K562 (cell line): ENCODE measurements around the gene HSD17B2. TPM values are rescaled to one million over a fixed set of nuclear protein-coding genes. Genes with fewer than 3 reads are reported as not detected.

ENCODE experiments used
- ATAC-seq: fragments of 200-7000 bp; cut with Tn5 transposase; 3 replicates; pipeline ENCODE4 v1.9.1; 2020; ENCODE audit warnings: moderate library complexity
- BruUV-seq: library from RNA; stranded (reverse); fragments of 400-500 nt; replicated peaks from 2 replicates; lab custom pipeline; 2021; lab: Mats Ljungman, UMichigan
- CTCF ChIA-PET: fragments of 300-600 bp; formaldehyde crosslinking; extraction: SDS; loops from one replicate; lab custom pipeline; 2021; ENCODE audit warnings: low intra/inter-chr PET ratio; lab: Yijun Ruan, JAX
- POLR2A ChIA-PET: fragments of 300-600, 350-650 bp; sonication (Branson Sonifier 250); formaldehyde crosslinking; extraction: SDS; loops from one replicate; lab custom pipeline; 2021; ENCODE audit warnings: antibody characterized with exemption, inconsistent platforms; lab: Yijun Ruan, JAX
- DNase-seq, 4 experiments: peaks; one replicate each; pipeline versions ENCODE4 v3.0.0 to v3.0.0-alpha.2; 2011 to 2018; ENCODE audit warnings: low spot score in 3 of 4, mixed read lengths in 3 of 4; ENCODE audit errors: extremely low read depth in 1 of 4
- FAIRE-seq: peaks from 2 replicates; lab custom pipeline; 2011; peaks lifted over from hg19 to GRCh38; lab: Jason Lieb, UNC
- H2AFZ ChIP-seq: 2 replicates; pipeline ENCODE4 v1.6.0; 2011; ENCODE audit warnings: low read depth, low read length, control low read depth, inconsistent platforms
- H3K27ac ChIP-seq: fragments of 200-600 bp; 3 replicates; pipeline ENCODE4 v1.8.0; 2011; ENCODE audit warnings: low read depth, mild to moderate bottlenecking, control low read depth, inconsistent platforms, low read length, moderate library complexity, mixed read lengths; ENCODE audit errors: extremely low read depth
- H3K27me3 ChIP-seq, 2 experiments: fragments of 300-600 bp in 1 of 2; 2 replicates in 1 of 2; 3 replicates in 1 of 2; pipeline versions ENCODE4 v1.6.0 to v1.8.0; 2011; ENCODE audit warnings: inconsistent platforms in 2 of 2, low read length in 2 of 2, mild to moderate bottlenecking in 1 of 2, mixed read lengths in 1 of 2, moderate library complexity in 1 of 2; ENCODE audit not compliant: control insufficient read depth in 2 of 2, insufficient read depth in 2 of 2
- H3K36me3 ChIP-seq: fragments of 300-600 bp; 3 replicates; pipeline ENCODE4 v1.8.0; 2011; ENCODE audit warnings: mild to moderate bottlenecking, low read length, inconsistent platforms; ENCODE audit not compliant: control insufficient read depth, insufficient read depth
- H3K4me1 ChIP-seq, 2 experiments: fragments of 200-600 bp in 1 of 2; replicated peaks in 1 of 2; 2 replicates in 1 of 2; 3 replicates in 1 of 2; pipeline versions ENCODE4 v1.5.1 to v1.8.0; 2011; ENCODE audit warnings: inconsistent platforms in 2 of 2, low read length in 2 of 2, mild to moderate bottlenecking in 1 of 2, mixed read lengths in 1 of 2, moderate library complexity in 1 of 2; ENCODE audit not compliant: control insufficient read depth in 2 of 2, insufficient read depth in 2 of 2
- H3K4me2 ChIP-seq: 2 replicates; pipeline ENCODE4 v1.6.1; 2011; ENCODE audit warnings: low read length, control low read depth, inconsistent platforms, mixed read lengths; ENCODE audit not compliant: insufficient read depth
- H3K4me3 ChIP-seq: fragments of 200-600 bp; sonication (generic), shearing (Covaris generic); 2 replicates; pipeline ENCODE4 v1.5.1; 2016; ENCODE audit warnings: control low read depth, inconsistent platforms
- H3K79me2 ChIP-seq: fragments of 200-600 bp; 3 replicates; pipeline ENCODE4 v1.8.0; 2011; ENCODE audit warnings: low read length, inconsistent platforms; ENCODE audit not compliant: control insufficient read depth, insufficient read depth
- H3K9ac ChIP-seq, 2 experiments: 2 replicates each; pipeline versions ENCODE4 v1.6.0 to v1.6.1; 2011; ENCODE audit warnings: low read depth in 2 of 2, low read length in 2 of 2, control low read depth in 1 of 2, inconsistent platforms in 1 of 2, mild to moderate bottlenecking in 1 of 2, mixed read lengths in 1 of 2; ENCODE audit not compliant: insufficient read depth in 1 of 2
- H3K9me1 ChIP-seq: one replicate; pipeline ENCODE4 v1.6.0; 2011; ENCODE audit warnings: inconsistent platforms, mild to moderate bottlenecking, low read length, moderate library complexity; ENCODE audit not compliant: control insufficient read depth, insufficient read depth
- H3K9me3 ChIP-seq: replicated peaks from 2 replicates; pipeline ENCODE4 v1.5.1; 2011; ENCODE audit warnings: low read depth, low read length, inconsistent platforms; ENCODE audit not compliant: control insufficient read depth, insufficient read depth
- H4K20me1 ChIP-seq: replicated peaks from 2 replicates; pipeline ENCODE4 v1.6.1; 2011; ENCODE audit warnings: low read length, inconsistent platforms, mixed read lengths; ENCODE audit not compliant: control insufficient read depth, insufficient read depth
- WGBS: fragments of 100-300 bp; shearing (Covaris generic); methylation state at CpG from one replicate; pipeline ENCODE4 v1.1.6; 2016; ENCODE audit warnings: low coverage, mixed read lengths; ENCODE audit not compliant: insufficient coverage; ENCODE audit errors: missing lambda C conversion rate; 5-methylcytosine and 5-hydroxymethylcytosine counted together
- in situ Hi-C: fragments of 300-500 bp; cut with MboI; formaldehyde crosslinking; loops from 4 replicates; pipeline ENCODE4 v1.15.0; 2018; ENCODE audit warnings: inconsistent platforms, mixed read lengths
- intact Hi-C: fragments of 100-400 bp; cut with micrococcal nuclease; formaldehyde crosslinking; loops from 2 replicates; pipeline ENCODE4 v1.14.2; 2022
- polyA plus RNA-seq, 8 experiments: library from polyadenylated mRNA; depleted of rRNA in 4 of 8; stranded (reverse) in 5 of 8; unstranded in 3 of 8; fragments of >200 nt; fragmentation: Nextera tagmentation in 2 of 8; fragmentation: Illumina TruSeq in 1 of 8; extraction: Ambion mirVana in 2 of 8; extraction: Trizol in 1 of 8; gene quantifications; 2 replicates each; pipeline versions ENCODE4 v1.2.1 to v1.2.3, GENCODE V29; 2011 to 2014; ENCODE audit warnings: inconsistent platforms in 1 of 8, missing spikeins in 1 of 8
- total RNA-seq, 7 experiments: library from RNA; depleted of rRNA in 6 of 7; stranded (reverse); fragments of >200 nt in 6 of 7; fragmentation: Illumina TruSeq in 2 of 7; extraction: Trizol in 2 of 7; gene quantifications; 2 replicates each; pipeline versions ENCODE4 v1.2.1 to v1.2.3, GENCODE V29; 2011 to 2021; ENCODE audit warnings: low replicate concordance in 1 of 7
- TF ChIP-seq, protein P1 (sequence below): sonication (generic); formaldehyde crosslinking; IDR thresholded peaks from 2 replicates; pipeline ENCODE4 v1.8.1; 2023; ENCODE audit warnings: mild to moderate bottlenecking, missing genetic modification reagents

The HSD17B2 gene
- total and polyA plus RNA-seq, 9 of the 15 experiments (the other 6 are each of a cell fraction or from before 2014, with no cell fraction given) = not detected

DNA sequence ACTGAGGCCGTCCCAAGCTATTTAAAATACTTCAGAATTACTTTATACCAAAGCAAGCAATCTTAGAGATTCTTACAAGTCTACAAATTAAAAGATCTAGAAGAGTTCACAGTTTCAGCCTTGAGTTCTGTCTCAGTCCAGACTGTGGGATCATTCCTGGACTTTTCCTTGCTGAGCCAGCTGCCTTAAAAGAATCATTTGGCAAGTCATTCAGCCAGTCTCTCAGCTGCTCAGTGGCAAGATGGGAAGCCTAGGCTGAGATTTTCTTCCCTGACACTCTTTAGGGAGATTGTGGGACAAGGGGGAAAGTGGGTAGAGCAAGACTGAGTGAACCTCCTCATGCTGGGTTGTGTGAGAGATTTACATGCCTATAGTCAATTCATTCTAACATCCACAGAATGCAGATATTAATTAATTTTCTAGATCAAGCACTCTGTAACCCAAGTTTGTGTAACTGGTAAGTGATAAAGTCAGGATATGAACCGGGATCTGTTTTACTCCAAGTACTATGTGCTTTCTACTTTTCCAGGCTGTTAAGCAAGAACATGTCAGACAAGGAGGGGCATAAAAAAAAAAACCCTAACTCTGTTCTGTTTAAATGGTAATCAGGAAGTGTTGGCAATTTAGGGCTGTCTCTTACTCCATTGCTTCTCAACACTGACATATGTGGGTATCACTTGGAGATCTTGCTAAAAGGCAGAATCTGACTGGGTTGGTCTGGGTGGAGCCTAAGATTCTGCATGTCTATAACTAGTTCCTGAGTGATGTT is 50.1 kb downstream of the HSD17B2 start:
- no peak overlapping the region for H3K4me3 ChIP-seq

More for the DNA sequence above, 50.1 kb downstream of the HSD17B2 start:
- Histone ChIP-seq H3K27ac (no peak overlapping the region), H3K79me2 (no peaks in the 10 kb centered on the region), H3K9me3 (no peaks in the 10 kb centered on the region), H3K4me1 (no peaks in the 10 kb centered on the region), H3K4me2 (no peak overlapping the region), H2AFZ (no peak overlapping the region), H3K27me3 (0 out of 5 replicates have a peak, but pooled peaks cover 0 to 2% of the 10 kb centered on the region in 2 experiments), H3K36me3 (no peaks in the 10 kb centered on the region), H4K20me1 (no peaks in the 10 kb centered on the region), H3K9ac (no peak overlapping the region), H3K9me1 (no peaks in the 10 kb centered on the region)
- ATAC-seq (no peak), DNase-seq (no peak), FAIRE-seq (no peak)
- intact Hi-C loops (no loop called here), in situ Hi-C loops (no loop called here)
- TF ChIP-seq, protein P1, sequence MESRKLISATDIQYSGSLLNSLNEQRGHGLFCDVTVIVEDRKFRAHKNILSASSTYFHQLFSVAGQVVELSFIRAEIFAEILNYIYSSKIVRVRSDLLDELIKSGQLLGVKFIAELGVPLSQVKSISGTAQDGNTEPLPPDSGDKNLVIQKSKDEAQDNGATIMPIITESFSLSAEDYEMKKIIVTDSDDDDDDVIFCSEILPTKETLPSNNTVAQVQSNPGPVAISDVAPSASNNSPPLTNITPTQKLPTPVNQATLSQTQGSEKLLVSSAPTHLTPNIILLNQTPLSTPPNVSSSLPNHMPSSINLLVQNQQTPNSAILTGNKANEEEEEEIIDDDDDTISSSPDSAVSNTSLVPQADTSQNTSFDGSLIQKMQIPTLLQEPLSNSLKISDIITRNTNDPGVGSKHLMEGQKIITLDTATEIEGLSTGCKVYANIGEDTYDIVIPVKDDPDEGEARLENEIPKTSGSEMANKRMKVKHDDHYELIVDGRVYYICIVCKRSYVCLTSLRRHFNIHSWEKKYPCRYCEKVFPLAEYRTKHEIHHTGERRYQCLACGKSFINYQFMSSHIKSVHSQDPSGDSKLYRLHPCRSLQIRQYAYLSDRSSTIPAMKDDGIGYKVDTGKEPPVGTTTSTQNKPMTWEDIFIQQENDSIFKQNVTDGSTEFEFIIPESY (CRISPR knock-in tag) = no peak
- no TSS peak for BruUV-seq
- POLR2A ChIA-PET = no interaction called here
- WGBS = 0% methylated on average over 2 of the region's 2 CpGs
- CTCF ChIA-PET = no interaction called here
